ENCODE results near the gene RNF183. TPM values are rescaled to one million over a fixed set of nuclear protein-coding genes. Genes with fewer than 3 reads are reported as not detected.

The RNF183 gene
- total RNA-seq, 2 donors from 2014 or later = not detected

- no peaks in the 10 kb centered on the region for H3K36me3 Mint-ChIP-seq
- DNase-seq (ENCODE audit: low spot score) = no peak
- no peak overlapping the region for H3K27ac Mint-ChIP-seq
- H3K9me3 Mint-ChIP-seq = no peaks in the 10 kb centered on the region
- H3K4me1 Mint-ChIP-seq (ENCODE audit: low read depth in 2 of 2) = peaks cover 8 to 20% of the 10 kb centered on the region in 2 donors
- H3K27me3 Mint-ChIP-seq = peaks cover 0 to 7% of the 10 kb centered on the region in 2 donors
- no peak for ATAC-seq
- H3K4me3 Mint-ChIP-seq = no peak overlapping the region
Measured at GRCh38 chr9:113337714-113338113, 34.5 kb upstream of the RNF183 start.

- Mint-ChIP-seq H3K27ac (no peak overlapping the region), H3K4me1 (ENCODE audit: low read depth in 2 of 2) (no peaks in the 10 kb centered on the region), H3K27me3 (peaks cover 0 to 2% of the 10 kb centered on the region in 2 donors), H3K4me3 (no peak overlapping the region), H3K36me3 (no peaks in the 10 kb centered on the region), H3K9me3 (no peaks in the 10 kb centered on the region)
- ATAC-seq = no peak
- DNase-seq (ENCODE audit: low spot score) = no peak
Measured at GRCh38 chr9:113331780-113332179, 28.6 kb upstream of the RNF183 start.

GRCh38 chr9:113328045-113328782 lies 25.0 kb upstream of the RNF183 start:
- no peak for DNase-seq (ENCODE audit: low spot score)
- H3K36me3 Mint-ChIP-seq = no peaks in the 10 kb centered on the region

GRCh38 chr9:113326230-113326629 lies 23.1 kb upstream of the RNF183 start:
- Mint-ChIP-seq H3K27ac (no peak overlapping the region), H3K4me3 (no peak overlapping the region), H3K4me1 (ENCODE audit: low read depth in 2 of 2) (no peaks in the 10 kb centered on the region), H3K36me3 (no peaks in the 10 kb centered on the region), H3K27me3 (no peaks in the 10 kb centered on the region), H3K9me3 (no peaks in the 10 kb centered on the region)
- DNase-seq (ENCODE audit: low spot score) (no peak), ATAC-seq (no peak)

More at GRCh38 chr9:113328045-113328782, 25.0 kb upstream of the RNF183 start:
- Mint-ChIP-seq H3K27me3 (no peaks in the 10 kb centered on the region), H3K9me3 (no peaks in the 10 kb centered on the region), H3K4me3 (no peak overlapping the region), H3K27ac (no peak overlapping the region), H3K4me1 (ENCODE audit: low read depth in 2 of 2) (no peaks in the 10 kb centered on the region)
- ATAC-seq = no peak

- Mint-ChIP-seq H3K27me3 (no peaks in the 10 kb centered on the region), H3K27ac (no peak overlapping the region), H3K4me3 (no peak overlapping the region), H3K36me3 (no peaks in the 10 kb centered on the region), H3K9me3 (no peaks in the 10 kb centered on the region), H3K4me1 (ENCODE audit: low read depth in 2 of 2) (no peaks in the 10 kb centered on the region)
- DNase-seq (ENCODE audit: low spot score) (no peak), ATAC-seq (no peak)
Measured at GRCh38 chr9:113322671-113323070, 19.5 kb upstream of the RNF183 start.

GRCh38 chr9:113320051-113320450 lies 16.9 kb upstream of the RNF183 start:
- Mint-ChIP-seq H3K36me3 (no peaks in the 10 kb centered on the region), H3K27me3 (peaks cover 0 to under 1% of the 10 kb centered on the region in 2 donors), H3K9me3 (no peaks in the 10 kb centered on the region), H3K4me1 (ENCODE audit: low read depth in 2 of 2) (no peaks in the 10 kb centered on the region), H3K4me3 (no peak overlapping the region), H3K27ac (no peak overlapping the region)
- ATAC-seq (no peak), DNase-seq (ENCODE audit: low spot score) (no peak)

- H3K4me1 Mint-ChIP-seq (ENCODE audit: low read depth in 2 of 2) = no peaks in the 10 kb centered on the region
- DNase-seq (ENCODE audit: low spot score) = no peak
- H3K4me3 Mint-ChIP-seq = no peak overlapping the region
- peaks cover 0 to 3% of the 10 kb centered on the region in 2 donors for H3K27me3 Mint-ChIP-seq
- no peaks in the 10 kb centered on the region for H3K36me3 Mint-ChIP-seq
- ATAC-seq = no peak
- no peak overlapping the region for H3K27ac Mint-ChIP-seq
- no peaks in the 10 kb centered on the region for H3K9me3 Mint-ChIP-seq
Measured at GRCh38 chr9:113319054-113319453, 15.9 kb upstream of the RNF183 start.

- no peaks in the 10 kb centered on the region for H3K9me3 Mint-ChIP-seq
- no peak overlapping the region for H3K4me3 Mint-ChIP-seq
- H3K4me1 Mint-ChIP-seq (ENCODE audit: low read depth in 2 of 2) = no peaks in the 10 kb centered on the region
- no peak overlapping the region for H3K27ac Mint-ChIP-seq
- ATAC-seq (no peak), DNase-seq (ENCODE audit: low spot score) (no peak)
- peaks cover 0 to 3% of the 10 kb centered on the region in 2 donors for H3K27me3 Mint-ChIP-seq
- H3K36me3 Mint-ChIP-seq = no peaks in the 10 kb centered on the region
Measured at GRCh38 chr9:113317777-113318176, 14.6 kb upstream of the RNF183 start.

- Mint-ChIP-seq H3K36me3 (no peaks in the 10 kb centered on the region), H3K4me3 (no peak overlapping the region), H3K27me3 (peaks cover 0 to 3% of the 10 kb centered on the region in 2 donors), H3K27ac (no peak overlapping the region), H3K4me1 (ENCODE audit: low read depth in 2 of 2) (no peaks in the 10 kb centered on the region), H3K9me3 (no peaks in the 10 kb centered on the region)
- DNase-seq (ENCODE audit: low spot score) (no peak), ATAC-seq (no peak)
Measured at GRCh38 chr9:113316030-113316429, 12.9 kb upstream of the RNF183 start.

- no peaks in the 10 kb centered on the region for H3K4me1 Mint-ChIP-seq (ENCODE audit: low read depth in 2 of 2)
- H3K36me3 Mint-ChIP-seq = no peaks in the 10 kb centered on the region
- ATAC-seq = no peak
- H3K27ac Mint-ChIP-seq = no peak overlapping the region
- no peak for DNase-seq (ENCODE audit: low spot score)
- no peak overlapping the region for H3K4me3 Mint-ChIP-seq
- H3K9me3 Mint-ChIP-seq = no peaks in the 10 kb centered on the region
- H3K27me3 Mint-ChIP-seq = peaks cover 0 to 3% of the 10 kb centered on the region in 2 donors
Measured at GRCh38 chr9:113315231-113315630, 12.1 kb upstream of the RNF183 start.

GRCh38 chr9:113313261-113313660 lies 10.1 kb upstream of the RNF183 start:
- no peaks in the 10 kb centered on the region for H3K4me1 Mint-ChIP-seq (ENCODE audit: low read depth in 2 of 2)
- H3K27ac Mint-ChIP-seq = no peak overlapping the region
- H3K9me3 Mint-ChIP-seq = no peaks in the 10 kb centered on the region
- ATAC-seq (no peak), DNase-seq (ENCODE audit: low spot score) (no peak)
- no peaks in the 10 kb centered on the region for H3K36me3 Mint-ChIP-seq
- H3K4me3 Mint-ChIP-seq = no peak overlapping the region
- H3K27me3 Mint-ChIP-seq = peaks cover 0 to 3% of the 10 kb centered on the region in 2 donors

GRCh38 chr9:113311961-113312360 lies 8.8 kb upstream of the RNF183 start:
- Mint-ChIP-seq H3K4me1 (ENCODE audit: low read depth in 2 of 2) (no peaks in the 10 kb centered on the region), H3K36me3 (no peaks in the 10 kb centered on the region), H3K4me3 (no peak overlapping the region), H3K27me3 (peaks cover 0 to 3% of the 10 kb centered on the region in 2 donors), H3K27ac (no peak overlapping the region), H3K9me3 (no peaks in the 10 kb centered on the region)
- no peak for DNase-seq (ENCODE audit: low spot score)
- ATAC-seq = no peak

- H3K4me1 Mint-ChIP-seq (ENCODE audit: low read depth in 2 of 2) = no peaks in the 10 kb centered on the region
Measured at GRCh38 chr9:113310538-113310937, 7.4 kb upstream of the RNF183 start.

GRCh38 chr9:113309204-113309813 lies 6.1 kb upstream of the RNF183 start:
- no peak overlapping the region for H3K4me3 Mint-ChIP-seq
- ATAC-seq (no peak), DNase-seq (ENCODE audit: low spot score) (no peak)
- no peaks in the 10 kb centered on the region for H3K9me3 Mint-ChIP-seq
- no peak overlapping the region for H3K27ac Mint-ChIP-seq
- no peaks in the 10 kb centered on the region for H3K27me3 Mint-ChIP-seq
- no peaks in the 10 kb centered on the region for H3K4me1 Mint-ChIP-seq (ENCODE audit: low read depth in 2 of 2)
- H3K36me3 Mint-ChIP-seq = no peaks in the 10 kb centered on the region

More at GRCh38 chr9:113310538-113310937, 7.4 kb upstream of the RNF183 start:
- Mint-ChIP-seq H3K27ac (no peak overlapping the region), H3K4me3 (no peak overlapping the region), H3K36me3 (no peaks in the 10 kb centered on the region), H3K27me3 (peaks cover 0 to 3% of the 10 kb centered on the region in 2 donors), H3K9me3 (no peaks in the 10 kb centered on the region)
- DNase-seq (ENCODE audit: low spot score) (no peak), ATAC-seq (no peak)

All from natural killer cell treated with Interleukin-12 subunit alpha and Interleukin-12 subunit beta and Interleukin-15 and Interleukin-18, amount 100 ng/mL, for 72 hours (primary cell).